ENCODE data around the gene TYW5.

- TF ChIP-seq, protein P1, sequence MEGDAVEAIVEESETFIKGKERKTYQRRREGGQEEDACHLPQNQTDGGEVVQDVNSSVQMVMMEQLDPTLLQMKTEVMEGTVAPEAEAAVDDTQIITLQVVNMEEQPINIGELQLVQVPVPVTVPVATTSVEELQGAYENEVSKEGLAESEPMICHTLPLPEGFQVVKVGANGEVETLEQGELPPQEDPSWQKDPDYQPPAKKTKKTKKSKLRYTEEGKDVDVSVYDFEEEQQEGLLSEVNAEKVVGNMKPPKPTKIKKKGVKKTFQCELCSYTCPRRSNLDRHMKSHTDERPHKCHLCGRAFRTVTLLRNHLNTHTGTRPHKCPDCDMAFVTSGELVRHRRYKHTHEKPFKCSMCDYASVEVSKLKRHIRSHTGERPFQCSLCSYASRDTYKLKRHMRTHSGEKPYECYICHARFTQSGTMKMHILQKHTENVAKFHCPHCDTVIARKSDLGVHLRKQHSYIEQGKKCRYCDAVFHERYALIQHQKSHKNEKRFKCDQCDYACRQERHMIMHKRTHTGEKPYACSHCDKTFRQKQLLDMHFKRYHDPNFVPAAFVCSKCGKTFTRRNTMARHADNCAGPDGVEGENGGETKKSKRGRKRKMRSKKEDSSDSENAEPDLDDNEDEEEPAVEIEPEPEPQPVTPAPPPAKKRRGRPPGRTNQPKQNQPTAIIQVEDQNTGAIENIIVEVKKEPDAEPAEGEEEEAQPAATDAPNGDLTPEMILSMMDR (IDR thresholded peaks at IDR 0.05), result no peak
- TF ChIP-seq POLR2A (IDR thresholded peaks at IDR 0.05) (no peak), EP300 (IDR thresholded peaks at IDR 0.05) (no peak)
Measured at GRCh38 chr2:199943373-199943772, 11.9 kb downstream of the TYW5 start.

All from tibial nerve (tissue), 4 donors.